Stimulated activated CD4-positive, alpha-beta T cell treated with anti-CD3 and anti-CD28 coated beads, Interleukin-1b, Interleukin-23, amount 100 ng/mL, for 4 hours (primary cell): ENCODE data around the gene RFXAP.
"Not testable (repeated sequence)": the region's sequence is repeated elsewhere in the genome, so short reads cannot be mapped to it uniquely, and the experiment has no call there.

Experiments
- DNase-seq, 2 donors: peaks; one replicate each; pipeline ENCODE4 v3.0.0-alpha.2; 2020; ENCODE audit warnings: low read depth in 2 of 2

Gene RFXAP, protein sequence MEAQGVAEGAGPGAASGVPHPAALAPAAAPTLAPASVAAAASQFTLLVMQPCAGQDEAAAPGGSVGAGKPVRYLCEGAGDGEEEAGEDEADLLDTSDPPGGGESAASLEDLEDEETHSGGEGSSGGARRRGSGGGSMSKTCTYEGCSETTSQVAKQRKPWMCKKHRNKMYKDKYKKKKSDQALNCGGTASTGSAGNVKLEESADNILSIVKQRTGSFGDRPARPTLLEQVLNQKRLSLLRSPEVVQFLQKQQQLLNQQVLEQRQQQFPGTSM

GRCh38 chr13:36818804-36819738 is at the start of gene RFXAP:
RFXAP (plus strand) TSS chr13:36819222; CDS start chr13:36819358, 136 bp downstream.
- DNase-seq = peak; percentile 85 to 92

DNA sequence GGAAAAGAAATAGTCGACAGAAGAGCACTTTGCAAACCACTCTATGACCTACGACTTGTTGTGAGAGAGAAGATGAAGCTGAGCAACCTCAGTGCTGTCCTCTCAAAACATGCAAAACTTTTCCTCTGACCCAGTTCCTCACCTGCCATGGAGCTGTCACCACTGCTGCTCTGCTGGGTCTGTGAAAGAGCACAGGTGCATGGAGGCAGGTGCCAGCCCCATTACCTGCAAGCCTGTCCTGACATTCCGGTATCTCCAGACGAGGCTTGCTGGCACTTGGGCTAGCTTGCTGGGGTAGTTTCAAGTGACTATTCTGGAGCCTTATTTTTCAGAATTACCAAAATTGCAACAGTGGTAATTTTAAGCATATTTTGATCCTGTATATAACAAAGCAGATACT is 49.5 kb upstream of the RFXAP start:
- DNase-seq = no peak

GRCh38 chr13:36770741-36771140 is 48.3 kb upstream of the RFXAP start:
- no peak for DNase-seq

- no peak for DNase-seq
Measured at GRCh38 chr13:36772853-36773252, 46.2 kb upstream of the RFXAP start.

DNA sequence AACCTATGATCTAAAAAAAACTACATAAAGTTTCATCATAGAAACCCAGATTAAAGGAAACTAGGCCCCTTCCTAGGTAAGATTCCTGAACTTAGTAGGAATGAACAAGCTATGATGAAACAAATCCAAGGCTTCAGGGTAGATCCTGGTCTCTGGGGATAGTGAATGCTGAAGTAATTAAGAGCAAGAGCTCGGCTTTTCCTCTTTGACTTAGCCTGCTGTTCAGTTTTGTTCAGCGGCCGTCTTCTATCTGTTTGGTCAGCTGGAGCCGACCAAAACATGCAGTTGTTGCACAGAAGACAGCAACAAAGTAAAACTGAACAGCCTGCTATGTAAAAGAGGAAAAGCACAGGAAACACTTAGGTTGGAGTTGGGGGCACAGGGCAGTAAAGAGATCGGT is 44.1 kb upstream of the RFXAP start:
- no peak for DNase-seq

- no peak for DNase-seq
Measured at GRCh38 chr13:36776175-36776574, 42.8 kb upstream of the RFXAP start.

DNA sequence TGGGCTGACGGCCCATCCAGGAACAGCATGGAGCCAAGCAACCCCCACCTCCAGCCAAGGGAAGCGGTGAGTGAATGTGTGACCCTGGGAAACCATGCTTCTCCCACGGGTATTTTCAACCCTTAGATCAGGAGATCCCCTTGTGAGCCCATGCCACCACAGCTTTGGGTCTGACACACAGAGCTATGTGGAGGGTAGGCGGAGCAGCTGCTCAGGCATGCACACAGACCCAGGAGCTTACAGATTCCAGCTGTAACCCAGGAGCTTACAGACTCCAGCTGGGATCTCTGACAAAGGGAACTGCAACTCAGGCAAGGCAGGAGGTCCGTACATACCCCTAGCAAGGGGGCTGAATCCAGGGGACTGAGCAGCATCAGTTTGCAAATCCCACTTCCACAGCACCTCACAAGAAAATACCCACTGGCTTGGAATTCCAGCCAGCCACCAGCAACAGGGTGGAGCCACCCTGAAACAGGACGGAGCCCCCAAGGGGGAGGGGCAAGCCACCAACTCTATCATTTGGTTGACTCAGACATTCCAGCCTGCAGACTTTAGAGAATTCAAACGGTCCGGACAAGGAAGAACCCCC is 40.8 kb upstream of the RFXAP start:
- no peak for DNase-seq

DNA sequence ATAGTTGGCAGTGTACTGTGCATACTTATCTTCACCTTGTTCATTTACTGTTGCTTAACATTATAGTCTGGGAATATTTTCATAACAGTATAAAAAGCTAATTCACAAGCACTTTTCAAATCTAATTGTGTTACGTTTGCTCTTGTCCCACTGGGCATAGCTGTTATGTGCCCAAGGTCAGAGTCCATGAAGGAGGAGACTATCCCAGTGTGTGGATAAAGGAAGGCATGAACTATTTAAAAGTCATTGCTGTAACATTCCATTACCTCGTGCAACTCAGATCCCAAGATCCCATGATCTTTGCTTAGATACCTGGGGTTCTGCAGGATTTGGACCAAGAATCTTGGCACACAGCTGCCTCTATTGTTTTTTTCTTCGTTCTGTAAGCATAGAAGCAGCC is 35.1 kb upstream of the RFXAP start:
- no peak for DNase-seq

GRCh38 chr13:36786175-36786574 is 32.8 kb upstream of the RFXAP start:
- not testable (repeated sequence) for DNase-seq

GRCh38 chr13:36787181-36787580 is 31.8 kb upstream of the RFXAP start:
- no peak for DNase-seq

DNA sequence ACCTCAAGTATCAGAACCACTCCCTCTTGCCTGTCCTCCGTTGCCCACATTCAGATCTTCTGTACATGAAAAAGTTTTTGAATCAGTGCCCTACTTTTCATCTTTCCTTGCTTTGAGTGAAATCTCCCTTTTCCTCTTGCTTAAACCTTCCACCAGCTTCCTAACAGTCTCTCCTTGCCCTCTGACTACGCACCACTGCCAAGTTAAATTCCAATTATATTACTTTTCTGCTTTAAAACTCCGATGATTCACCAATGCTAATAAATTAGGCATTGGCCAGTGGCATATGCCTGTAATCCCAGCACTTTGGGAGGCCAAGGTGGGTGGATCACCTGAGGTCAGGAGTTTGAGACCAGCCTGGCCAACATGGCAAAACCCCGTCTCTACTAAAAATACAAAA is 30.7 kb upstream of the RFXAP start:
- no peak for DNase-seq

DNA sequence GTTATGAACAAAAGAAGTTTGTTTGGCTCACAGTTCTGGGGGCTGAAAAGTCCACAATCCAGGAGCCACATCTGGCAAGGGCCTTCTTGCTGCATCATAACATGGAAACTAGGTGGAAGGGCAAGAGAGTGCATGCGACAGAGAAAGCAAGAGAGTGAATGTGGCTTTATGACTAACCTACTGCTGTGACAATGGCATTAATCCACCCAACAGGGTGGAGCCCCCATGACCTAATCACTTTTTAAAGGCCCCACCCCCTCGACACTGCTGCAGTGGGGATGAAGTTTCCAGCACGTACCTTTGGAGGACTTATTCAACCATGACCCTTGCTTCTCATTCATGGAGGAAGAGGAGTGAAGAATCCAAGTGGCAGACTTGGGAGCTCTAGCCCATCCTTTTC is 30.0 kb upstream of the RFXAP start:
- no peak for DNase-seq

DNA sequence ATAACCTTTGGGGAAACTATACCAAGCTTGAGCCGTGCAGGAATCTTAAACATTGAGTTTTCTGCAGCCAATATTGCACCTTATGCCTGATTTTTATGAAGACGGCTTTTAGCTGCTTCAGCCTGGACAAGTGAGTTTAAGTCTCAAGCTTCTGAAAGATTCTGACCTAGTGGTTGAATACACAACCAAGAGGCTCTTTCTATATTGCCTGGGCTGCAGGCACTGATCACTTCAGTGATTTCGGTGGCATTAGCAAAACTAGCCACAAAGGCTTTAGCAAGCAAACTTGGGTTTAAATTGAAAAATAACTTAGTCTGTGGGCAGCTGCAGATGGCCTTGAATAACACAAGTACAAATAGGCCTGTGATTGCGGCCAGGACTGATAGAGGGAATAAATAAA is 29.3 kb upstream of the RFXAP start:
- DNase-seq = no peak

GRCh38 chr13:36794706-36795105 is 24.3 kb upstream of the RFXAP start:
- no peak for DNase-seq

DNA sequence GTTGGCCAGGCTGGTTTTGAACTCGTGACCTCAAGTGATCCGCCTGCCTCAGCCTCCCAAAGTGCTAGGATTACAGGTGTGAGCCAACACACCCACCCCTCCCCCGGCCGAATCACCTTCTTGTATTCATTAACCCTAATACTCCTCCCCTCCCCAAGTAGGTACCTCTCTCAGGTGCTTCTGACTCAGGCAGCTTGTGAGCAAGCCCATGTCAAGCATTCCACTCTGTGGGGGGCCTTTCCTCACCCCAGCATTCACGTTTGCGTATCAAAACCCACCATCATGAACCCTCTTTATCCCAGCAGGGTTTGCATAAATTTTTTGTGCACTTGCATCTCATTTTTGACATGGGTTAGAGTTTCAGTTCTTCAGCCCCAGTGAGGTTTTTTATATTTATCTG is 23.6 kb upstream of the RFXAP start:
- no peak for DNase-seq

DNA sequence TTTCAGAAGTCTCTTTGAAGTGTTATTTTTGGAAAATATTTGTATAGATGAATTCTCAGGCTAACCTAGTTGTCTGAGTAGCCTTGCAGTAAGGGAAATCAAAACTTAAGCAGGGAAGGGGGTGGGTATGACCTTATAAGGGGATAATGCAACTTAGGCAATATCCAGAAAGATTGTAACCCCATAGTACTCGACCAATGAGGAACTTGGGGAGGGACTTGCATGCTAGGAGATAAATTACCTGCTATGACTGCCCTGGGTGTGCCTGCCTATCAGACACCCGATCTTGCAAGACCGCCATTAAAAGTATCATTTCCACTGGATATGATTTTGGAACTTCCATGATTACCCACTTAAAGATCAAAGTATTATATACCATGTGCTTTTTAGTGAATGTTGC is 23.0 kb upstream of the RFXAP start:
- DNase-seq = no peak

GRCh38 chr13:36801035-36801434 is 18.0 kb upstream of the RFXAP start:
- no peak for DNase-seq

- no peak for DNase-seq
Measured at GRCh38 chr13:36804588-36804987, 14.4 kb upstream of the RFXAP start.

DNA sequence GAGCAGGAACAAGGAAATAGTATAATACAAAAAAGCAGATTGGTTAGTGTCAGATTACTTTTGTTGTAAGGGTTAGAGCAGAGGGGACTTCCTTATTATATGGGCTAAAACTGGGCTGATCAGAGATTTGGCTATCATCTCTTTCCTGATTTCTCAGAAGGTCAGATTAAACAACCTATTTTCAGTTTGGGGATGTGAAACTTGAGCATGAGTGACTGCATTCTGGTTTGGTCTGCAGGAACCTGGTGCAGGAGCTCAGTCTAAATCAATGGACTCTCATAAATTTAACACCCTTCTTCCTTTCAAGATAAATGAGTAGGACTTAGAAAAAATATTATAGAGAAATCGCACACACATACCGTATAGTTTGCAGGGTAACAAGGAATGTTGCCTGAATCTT is 12.9 kb upstream of the RFXAP start:
- DNase-seq = no peak

- no peak for DNase-seq
Measured at GRCh38 chr13:36807616-36808015, 11.4 kb upstream of the RFXAP start.

GRCh38 chr13:36813225-36813624 is 5.8 kb upstream of the RFXAP start:
- no peak for DNase-seq

- DNase-seq = no peak
Measured at GRCh38 chr13:36814465-36814864, 4.6 kb upstream of the RFXAP start.

DNA sequence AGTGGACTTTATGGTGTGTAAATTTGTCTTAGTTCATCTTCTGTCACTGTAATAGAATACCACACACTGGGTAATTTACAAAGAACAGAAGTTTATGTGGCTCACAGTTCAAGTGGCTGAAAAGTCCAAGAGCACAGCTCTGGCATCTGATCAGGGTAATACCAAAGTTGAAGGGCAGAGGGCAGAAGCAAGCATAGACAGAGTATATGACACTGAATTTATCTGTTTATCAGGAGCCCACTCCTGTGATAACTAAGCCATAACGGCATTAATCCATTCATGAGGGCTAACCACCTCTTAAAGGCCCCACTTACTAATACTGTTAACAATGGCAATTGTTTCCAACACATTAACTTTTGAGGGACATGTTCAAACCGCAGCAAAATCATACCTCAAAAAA is 4.0 kb upstream of the RFXAP start:
- no peak for DNase-seq
